Prostate gland (tissue), 2 donors: ENCODE results near the gene NFATC3.

Experiments used
- POLR2A ChIP-seq: fragments of 450-650 bp; IDR thresholded peaks from one replicate; pipeline ENCODE4 v1.6.1; 2016; ENCODE audit warnings: antibody characterized with exemption, mild to moderate bottlenecking
- POLR2AphosphoS5 ChIP-seq: sonication (generic); formaldehyde crosslinking; IDR thresholded peaks from one replicate; pipeline ENCODE4 v1.6.1; 2017; ENCODE audit warnings: antibody characterized with exemption
- TF ChIP-seq, protein P1 (sequence below), 4 experiments: fragments of 200-600 bp in 2 of 4; fragments of 450-650 bp in 2 of 4; sonication (generic) in 2 of 4; IDR thresholded peaks; 1 replicate in 3 of 4; 2 replicates in 1 of 4; pipeline ENCODE4 v1.5.1; 2016 to 2019; ENCODE audit warnings: antibody characterized with exemption in 4 of 4, mild to moderate bottlenecking in 2 of 4, moderate library complexity in 2 of 4

DNA sequence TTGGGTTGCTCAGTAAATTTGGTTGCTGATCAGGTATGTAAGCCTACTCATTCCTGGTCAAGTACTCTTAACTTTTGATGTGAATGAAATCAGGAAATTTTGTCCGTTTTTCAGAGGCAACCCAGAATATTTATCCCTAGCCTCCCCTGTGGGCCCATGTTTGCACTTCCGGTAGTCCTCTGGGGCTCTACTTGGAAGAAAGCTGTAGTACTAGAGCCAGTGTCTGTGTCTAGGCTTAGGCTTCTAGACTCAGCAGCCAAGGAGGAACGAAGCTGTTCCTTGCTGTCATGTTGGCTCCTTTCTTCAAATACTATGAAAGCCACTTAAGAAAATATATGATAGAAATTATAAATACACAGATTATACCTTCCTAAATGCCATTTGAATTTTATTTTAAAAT lies 129.6 kb downstream of the NFATC3 start:
- TF ChIP-seq POLR2A (no peak), POLR2AphosphoS5 (no peak)
- TF ChIP-seq, protein P1, sequence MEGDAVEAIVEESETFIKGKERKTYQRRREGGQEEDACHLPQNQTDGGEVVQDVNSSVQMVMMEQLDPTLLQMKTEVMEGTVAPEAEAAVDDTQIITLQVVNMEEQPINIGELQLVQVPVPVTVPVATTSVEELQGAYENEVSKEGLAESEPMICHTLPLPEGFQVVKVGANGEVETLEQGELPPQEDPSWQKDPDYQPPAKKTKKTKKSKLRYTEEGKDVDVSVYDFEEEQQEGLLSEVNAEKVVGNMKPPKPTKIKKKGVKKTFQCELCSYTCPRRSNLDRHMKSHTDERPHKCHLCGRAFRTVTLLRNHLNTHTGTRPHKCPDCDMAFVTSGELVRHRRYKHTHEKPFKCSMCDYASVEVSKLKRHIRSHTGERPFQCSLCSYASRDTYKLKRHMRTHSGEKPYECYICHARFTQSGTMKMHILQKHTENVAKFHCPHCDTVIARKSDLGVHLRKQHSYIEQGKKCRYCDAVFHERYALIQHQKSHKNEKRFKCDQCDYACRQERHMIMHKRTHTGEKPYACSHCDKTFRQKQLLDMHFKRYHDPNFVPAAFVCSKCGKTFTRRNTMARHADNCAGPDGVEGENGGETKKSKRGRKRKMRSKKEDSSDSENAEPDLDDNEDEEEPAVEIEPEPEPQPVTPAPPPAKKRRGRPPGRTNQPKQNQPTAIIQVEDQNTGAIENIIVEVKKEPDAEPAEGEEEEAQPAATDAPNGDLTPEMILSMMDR (IDR thresholded peaks at IDR 0.05) = no peak
